HG02840 (cell line): ENCODE results near the gene RGS6.

Experiments used
- ATAC-seq: cut with Tn5 transposase; IDR thresholded peaks from one replicate; pipeline ENCODE4 v1.9.1; 2021; ENCODE audit warnings: mild to moderate bottlenecking, moderate library complexity, moderate number of reproducible peaks; ENCODE audit not compliant: unreplicated experiment, low FRiP score

Gene RGS6

DNA sequence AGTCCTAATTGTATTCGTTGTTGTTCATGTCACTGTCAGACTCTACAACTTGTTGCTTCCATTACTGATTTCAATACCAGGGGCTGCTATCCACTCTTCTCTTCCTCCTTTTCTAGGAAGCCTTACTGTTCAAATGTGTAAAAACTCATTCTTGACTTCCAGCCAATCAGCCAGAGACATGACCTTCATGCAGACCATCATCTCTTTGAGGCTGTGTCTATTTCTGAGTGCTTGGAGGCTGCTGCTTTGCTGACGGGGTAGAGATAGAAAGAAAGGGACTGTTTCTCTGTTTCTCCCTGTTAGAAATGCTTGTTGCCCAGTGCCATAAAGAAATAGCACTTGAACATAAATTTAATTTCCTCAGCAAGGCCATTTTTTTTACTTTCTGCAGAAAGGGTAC, 282.9 kb downstream of the RGS6 start:
- no peak for ATAC-seq

GRCh38 chr14:72217135-72217534, 284.9 kb downstream of the RGS6 start:
- ATAC-seq: no peak

GRCh38 chr14:72222046-72222445, 289.8 kb downstream of the RGS6 start:
- no peak for ATAC-seq

DNA sequence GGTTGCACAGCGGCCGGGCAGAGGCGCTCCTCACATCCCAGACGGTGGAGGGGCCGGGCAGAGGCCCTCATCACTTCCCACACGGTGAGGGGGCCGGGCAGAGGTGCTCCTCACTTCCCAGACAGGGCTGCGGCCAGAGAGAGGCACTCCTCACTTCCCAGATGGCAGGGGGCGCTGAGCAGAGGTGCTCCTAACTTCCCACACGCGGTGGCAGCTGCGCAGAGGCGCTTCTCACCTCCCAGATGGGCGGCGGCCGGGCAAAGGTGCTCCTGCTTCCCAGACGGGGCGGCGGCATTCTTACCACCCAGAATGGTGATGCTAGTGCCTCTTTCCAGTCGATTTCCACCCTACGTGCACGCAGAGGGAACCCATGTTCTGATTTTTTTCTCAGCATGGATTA, 304.4 kb downstream of the RGS6 start:
- no peak for ATAC-seq

DNA sequence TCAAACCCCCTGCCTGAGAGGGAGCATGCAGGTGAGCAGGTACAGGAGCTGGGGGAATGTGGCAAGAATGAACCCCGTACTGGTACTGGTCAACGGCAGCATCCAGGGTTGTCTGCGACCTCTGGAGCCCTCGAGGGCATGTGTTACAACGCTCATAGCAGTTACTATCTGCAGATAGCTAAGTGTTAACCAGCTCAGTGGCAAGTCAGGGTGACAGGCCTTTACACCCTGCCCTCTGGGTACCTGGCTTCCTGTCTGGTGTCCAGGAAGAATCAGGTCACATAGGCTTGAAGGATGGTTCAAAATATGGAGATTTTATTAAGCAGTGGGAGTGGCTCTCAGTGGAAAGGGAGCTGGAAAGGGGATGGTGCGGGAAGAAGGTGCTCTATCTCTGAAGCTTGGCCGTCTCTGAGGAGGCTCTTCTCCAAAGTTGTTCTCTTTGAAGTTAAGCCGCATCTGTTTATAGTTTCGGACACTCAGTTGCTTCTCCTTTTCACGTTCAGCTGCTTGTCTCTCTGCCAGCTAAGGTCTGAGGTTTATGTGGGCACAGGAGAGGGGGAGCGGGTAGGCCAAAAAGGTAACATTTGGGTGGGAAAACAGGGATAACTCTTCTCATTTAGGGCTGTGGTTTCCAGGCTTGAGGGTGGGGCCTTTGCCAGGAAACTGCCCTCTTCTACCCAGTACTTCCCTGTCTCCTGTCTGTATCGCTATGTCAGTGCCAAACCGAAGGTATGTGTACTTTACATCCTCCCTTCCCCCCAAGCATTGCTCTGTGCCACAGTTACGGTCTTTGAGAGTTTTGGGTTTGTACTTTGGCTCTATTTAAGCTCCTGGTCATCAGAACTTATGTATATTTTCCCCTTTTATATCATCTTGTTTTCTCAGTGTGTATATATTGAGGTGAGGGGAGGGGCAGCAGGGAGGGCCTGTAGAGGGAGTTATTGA, 305.8 kb downstream of the RGS6 start:
- ATAC-seq: no peak

GRCh38 chr14:72243309-72244293, 311.4 kb downstream of the RGS6 start:
- no peak for ATAC-seq

GRCh38 chr14:72247896-72248465, 315.8 kb downstream of the RGS6 start:
- ATAC-seq: no peak

DNA sequence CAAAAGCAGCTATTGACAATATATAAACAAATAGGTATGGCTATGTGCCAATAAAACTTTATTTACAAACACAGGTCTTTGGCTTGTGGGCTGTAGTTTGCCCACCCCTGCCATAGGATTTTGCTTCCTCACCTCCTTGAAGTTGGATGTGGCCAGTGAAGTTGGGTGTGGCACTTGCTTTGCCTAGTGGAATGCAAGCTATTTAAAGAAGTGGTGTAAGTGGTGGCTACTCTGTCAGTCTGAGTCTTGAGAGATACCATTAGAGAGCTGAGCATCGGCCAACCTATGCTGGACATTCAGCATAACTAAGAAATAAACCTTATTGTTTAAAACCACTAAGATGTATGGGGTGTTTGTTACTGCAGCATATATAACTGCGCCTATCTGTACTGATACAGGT, 321.3 kb downstream of the RGS6 start:
- ATAC-seq: no peak

GRCh38 chr14:72254202-72254936, 322.1 kb downstream of the RGS6 start:
- no peak for ATAC-seq

DNA sequence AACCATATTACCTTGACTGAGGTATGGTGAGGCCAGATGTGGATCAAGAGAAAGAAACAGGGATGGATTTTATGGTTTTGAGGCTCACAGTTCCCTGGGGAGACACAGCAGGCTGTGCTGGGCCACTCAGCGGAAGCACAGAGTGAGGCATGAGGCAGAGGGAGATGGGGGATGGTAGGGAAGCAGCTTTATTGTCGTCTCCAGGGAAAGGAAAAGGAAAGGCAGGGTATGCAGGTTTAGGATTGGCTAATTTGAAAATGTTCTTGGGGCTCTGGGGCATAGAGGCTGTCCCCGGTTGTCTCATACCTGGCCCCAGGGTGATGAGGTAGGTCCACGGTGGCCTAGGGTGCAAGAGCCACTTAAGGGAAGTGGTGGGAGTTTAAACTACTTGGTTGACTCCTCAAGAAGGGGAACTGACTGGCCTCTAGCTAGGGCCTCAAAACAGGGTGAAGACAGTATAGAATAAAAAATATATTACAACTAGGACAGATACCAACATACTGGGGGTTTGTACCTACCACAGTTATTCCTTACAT, 322.8 kb downstream of the RGS6 start:
- ATAC-seq: no peak

DNA sequence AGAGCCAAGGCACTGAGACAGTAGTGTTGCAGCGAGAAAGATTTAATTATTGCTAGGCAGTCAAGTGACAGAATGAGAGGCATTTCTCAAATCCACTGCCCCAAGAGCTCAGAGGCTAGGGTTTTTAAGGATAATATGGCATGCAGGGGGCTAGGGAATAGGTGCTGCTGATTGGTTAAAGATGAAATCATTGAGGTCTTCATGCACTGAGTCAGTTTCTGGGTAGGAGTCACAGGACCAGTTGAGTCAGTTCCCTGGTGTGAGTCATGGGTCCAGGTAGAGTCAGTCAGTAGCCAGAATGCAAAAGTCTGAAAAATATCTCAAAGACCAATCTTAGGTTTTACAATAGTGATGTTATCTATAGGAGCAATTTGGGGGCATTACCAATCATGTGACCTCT, 323.8 kb downstream of the RGS6 start:
- ATAC-seq: no peak

GRCh38 chr14:72261068-72261467, 328.8 kb downstream of the RGS6 start:
- ATAC-seq: no peak

DNA sequence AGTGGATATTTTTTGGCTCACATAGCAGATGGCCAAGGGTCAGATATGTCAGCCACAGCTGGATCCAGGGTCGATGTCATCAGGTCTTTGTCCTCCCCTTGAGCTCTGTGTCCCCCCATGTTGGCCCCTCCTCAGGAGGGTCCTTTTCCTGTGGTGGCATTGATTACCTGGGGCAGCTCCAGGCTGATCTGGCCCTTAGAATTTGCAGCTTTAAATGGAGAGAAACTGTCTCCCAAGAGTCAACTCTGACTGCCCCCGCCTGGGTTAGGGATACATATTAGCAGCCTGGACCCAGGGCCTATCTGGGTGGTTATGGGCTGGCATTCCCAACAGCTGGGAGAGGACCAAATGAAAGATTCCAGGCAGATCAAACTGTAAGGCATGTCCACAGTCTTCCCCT, 330.5 kb downstream of the RGS6 start:
- ATAC-seq: no peak

DNA sequence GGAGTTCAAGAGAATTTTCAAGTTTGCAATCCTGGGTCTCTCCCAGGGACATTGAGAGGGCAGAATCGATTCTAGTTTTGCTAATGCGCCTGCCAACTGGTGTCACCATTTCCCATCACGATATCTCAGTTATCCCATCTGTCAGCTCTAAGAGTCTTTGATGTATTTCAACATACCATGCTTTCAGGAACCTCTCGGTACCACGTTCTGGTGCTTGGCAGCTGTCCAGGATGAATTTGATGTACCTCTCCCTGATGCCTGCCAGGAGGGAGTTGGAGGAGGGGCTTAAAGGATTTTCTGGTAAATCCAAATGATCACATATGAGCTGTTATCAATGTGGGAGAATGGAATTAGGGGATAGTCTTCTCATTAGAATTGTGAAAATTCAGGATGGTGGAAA, 332.5 kb downstream of the RGS6 start:
- no peak for ATAC-seq

GRCh38 chr14:72270147-72270727, 338.0 kb downstream of the RGS6 start:
- ATAC-seq: no peak

DNA sequence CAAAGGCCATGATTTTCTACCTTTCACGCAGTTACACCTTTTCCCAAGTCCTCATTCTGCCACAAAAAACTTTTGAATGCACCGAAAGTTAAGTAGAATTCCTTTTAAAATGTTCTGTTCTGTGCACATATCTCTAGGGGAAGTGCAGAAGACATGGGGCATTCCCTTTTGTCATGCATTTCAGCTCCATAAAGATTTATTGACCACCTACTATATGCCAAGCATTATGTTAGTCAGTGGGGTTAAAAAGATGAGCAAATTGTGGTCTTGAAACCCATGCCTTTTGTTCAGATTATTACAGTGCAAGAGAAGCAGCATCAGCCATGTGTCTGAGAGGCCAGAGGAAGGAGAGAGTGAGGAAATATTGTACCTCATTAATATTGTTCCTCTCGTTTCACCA, 338.5 kb downstream of the RGS6 start:
- no peak for ATAC-seq

- ATAC-seq: no peak
Observed at GRCh38 chr14:72275242-72275641, 343.0 kb downstream of the RGS6 start.

DNA sequence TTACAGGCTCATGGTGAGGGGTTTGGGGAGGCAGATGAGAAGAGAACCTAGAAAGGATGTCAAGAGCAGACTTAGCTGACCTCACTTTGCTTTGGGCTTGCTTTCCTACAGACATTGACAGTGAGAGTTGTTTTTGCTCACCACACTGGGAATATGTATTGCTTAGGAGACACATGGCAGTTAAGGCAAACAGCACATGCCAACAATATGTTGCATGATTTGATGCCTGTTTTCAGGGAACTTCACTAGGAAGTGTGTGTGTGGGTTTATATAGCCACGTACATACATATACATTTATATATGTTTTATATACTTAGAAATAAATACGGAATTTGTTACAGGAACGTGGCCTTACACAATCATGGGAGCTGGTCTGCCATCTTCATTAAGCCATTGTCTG, 346.1 kb downstream of the RGS6 start:
- ATAC-seq: no peak

DNA sequence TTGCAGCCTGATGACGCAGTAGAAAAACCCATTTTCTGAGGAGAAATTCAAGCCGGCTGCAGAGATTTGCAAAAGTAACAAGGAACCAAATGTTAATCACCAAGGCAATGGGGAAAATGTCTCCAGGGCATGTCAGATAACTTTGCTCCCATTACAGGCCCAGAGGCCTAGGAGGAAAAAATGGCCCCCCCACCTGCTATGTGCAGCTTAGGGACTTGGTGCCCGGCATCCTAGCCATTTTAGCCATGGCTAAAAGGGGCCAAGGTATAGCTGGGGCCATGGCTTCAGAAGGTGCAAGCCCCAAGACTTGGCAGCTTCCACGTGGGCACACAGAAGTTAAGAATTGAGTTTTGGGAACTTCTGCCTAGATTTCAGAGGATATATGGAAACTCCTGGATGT, 351.9 kb downstream of the RGS6 start:
- ATAC-seq: no peak

DNA sequence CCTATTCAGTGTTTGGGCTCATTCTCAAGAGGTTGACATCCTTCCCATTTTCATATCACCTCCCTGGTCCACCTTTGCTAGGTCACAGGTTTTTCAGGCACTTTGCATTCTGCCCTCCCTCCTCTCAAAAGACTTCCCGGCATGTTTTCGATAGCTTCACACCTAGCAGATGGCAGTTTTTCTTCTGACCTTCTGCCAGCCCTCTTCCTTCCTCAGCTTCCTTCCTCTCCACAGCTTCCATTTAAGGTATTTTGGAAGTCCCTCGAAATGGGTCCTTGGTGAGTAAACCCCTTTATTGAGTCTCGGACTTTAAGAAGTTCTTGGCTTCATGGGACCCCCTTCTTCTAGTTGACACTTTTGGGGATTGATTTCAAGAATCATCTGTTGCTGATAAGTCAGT, 358.0 kb downstream of the RGS6 start:
- no peak for ATAC-seq
